ENCODE measurements around the gene FARP1.

The FARP1 gene

GRCh38 chr13:98291658-98292057 lies 148.8 kb downstream of the FARP1 start:
- no peak for DNase-seq

GRCh38 chr13:98293103-98293502 lies 150.2 kb downstream of the FARP1 start:
- no peak for DNase-seq

GRCh38 chr13:98293570-98294142 lies 150.8 kb downstream of the FARP1 start:
- no peak for DNase-seq

- DNase-seq, result no peak
Observed at GRCh38 chr13:98295371-98295770, 152.5 kb downstream of the FARP1 start.

GRCh38 chr13:98297051-98297450 lies 154.2 kb downstream of the FARP1 start:
- no peak for DNase-seq

- DNase-seq, result no peak
Observed at GRCh38 chr13:98297745-98298144, 154.9 kb downstream of the FARP1 start.

- no peak for DNase-seq
Observed at GRCh38 chr13:98298599-98298998, 155.7 kb downstream of the FARP1 start.

- DNase-seq, result no peak
Observed at GRCh38 chr13:98299235-98299965, 156.5 kb downstream of the FARP1 start.

GRCh38 chr13:98299966-98300350 lies 157.1 kb downstream of the FARP1 start:
- DNase-seq, result no peak

GRCh38 chr13:98300956-98301641 lies 158.2 kb downstream of the FARP1 start:
- no peak for DNase-seq

- DNase-seq, result no peak
Observed at GRCh38 chr13:98301721-98302120, 158.8 kb downstream of the FARP1 start.

- DNase-seq, result no peak
Observed at GRCh38 chr13:98303858-98304257, 161.0 kb downstream of the FARP1 start.

GRCh38 chr13:98305670-98306069 lies 162.8 kb downstream of the FARP1 start:
- no peak for DNase-seq

- DNase-seq, result no peak
Observed at GRCh38 chr13:98307463-98308085, 164.7 kb downstream of the FARP1 start.

- DNase-seq, result no peak
Observed at GRCh38 chr13:98308086-98308911, 165.4 kb downstream of the FARP1 start.

GRCh38 chr13:98309569-98310335 lies 166.9 kb downstream of the FARP1 start:
- DNase-seq, result no peak

GRCh38 chr13:98310485-98311199 lies 167.7 kb downstream of the FARP1 start:
- DNase-seq, result no peak

GRCh38 chr13:98311200-98311548 lies 168.3 kb downstream of the FARP1 start:
- no peak for DNase-seq

GRCh38 chr13:98312606-98313005 lies 169.7 kb downstream of the FARP1 start:
- no peak for DNase-seq

GRCh38 chr13:98313023-98313921 lies 170.4 kb downstream of the FARP1 start:
- no peak for DNase-seq
